ENCODE measurements around the gene DDX50. TPM values are rescaled to one million over a fixed set of nuclear protein-coding genes. Genes with fewer than 3 reads are reported as not detected.

DDX50 gene
- total RNA-seq, 1 donor from 2014 or later, result 42.3 TPM

DNA sequence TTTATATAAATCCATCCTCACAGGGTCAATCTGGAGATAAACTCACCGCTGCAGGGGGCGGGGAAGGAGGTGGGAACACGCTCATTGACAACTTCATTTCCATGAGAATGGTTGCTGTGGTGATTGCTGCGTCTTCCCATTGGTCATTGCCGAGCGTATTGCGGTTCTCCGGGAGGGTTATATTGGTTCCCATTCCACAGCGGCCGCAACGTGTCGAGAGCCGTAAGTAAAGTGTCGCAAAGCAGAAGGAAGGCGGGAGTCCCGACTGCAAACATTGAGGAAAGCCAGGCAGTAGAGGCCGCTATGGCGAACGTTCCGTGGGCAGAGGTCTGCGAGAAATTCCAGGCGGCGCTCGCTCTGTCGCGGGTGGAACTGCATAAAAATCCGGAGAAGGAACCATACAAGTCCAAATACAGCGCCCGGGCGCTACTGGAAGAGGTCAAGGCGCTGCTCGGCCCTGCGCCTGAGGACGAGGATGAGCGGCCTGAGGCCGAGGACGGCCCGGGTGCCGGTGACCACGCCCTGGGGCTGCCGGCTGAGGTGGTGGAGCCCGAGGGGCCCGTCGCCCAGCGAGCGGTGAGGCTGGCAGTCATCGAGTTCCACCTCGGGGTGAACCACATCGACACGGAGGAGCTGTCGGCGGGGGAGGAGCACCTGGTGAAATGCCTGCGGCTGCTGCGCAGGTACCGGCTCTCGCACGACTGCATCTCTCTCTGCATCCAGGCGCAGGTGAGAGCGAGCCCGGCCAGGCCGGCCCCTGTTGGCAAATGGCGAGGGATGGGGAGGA, 87.6 kb downstream of the DDX50 start, which contains the start of gene KIFBP:
Gene KIFBP, plus strand, starts transcription at position 274 of the 787 bp plus-strand sequence. Its CDS starts 30 bp downstream, at position 304.
- H3K9me3 Mint-ChIP-seq (ENCODE audit: low read depth), result no peaks in the 10 kb centered on the region
- H3K36me3 Mint-ChIP-seq (ENCODE audit: insufficient read depth), result peaks cover 5% of the 10 kb centered on the region
- H3K27ac Mint-ChIP-seq, result peak within 1 kb of the TSS; percentile 98
- peaks cover 16% of the 10 kb centered on the region for H3K4me1 Mint-ChIP-seq (ENCODE audit: low read depth)
- H3K4me3 Mint-ChIP-seq (ENCODE audit: low read depth), result peak within 1 kb of the TSS; percentile 97
- peak; percentile 81 for DNase-seq (ENCODE audit: low spot score, unreplicated experiment)
- TF ChIP-seq CTCF (IDR thresholded peaks at IDR 0.05; ENCODE audit: unreplicated experiment), result peak; percentile 51
- H3K27me3 Mint-ChIP-seq, result no peaks in the 10 kb centered on the region

DNA sequence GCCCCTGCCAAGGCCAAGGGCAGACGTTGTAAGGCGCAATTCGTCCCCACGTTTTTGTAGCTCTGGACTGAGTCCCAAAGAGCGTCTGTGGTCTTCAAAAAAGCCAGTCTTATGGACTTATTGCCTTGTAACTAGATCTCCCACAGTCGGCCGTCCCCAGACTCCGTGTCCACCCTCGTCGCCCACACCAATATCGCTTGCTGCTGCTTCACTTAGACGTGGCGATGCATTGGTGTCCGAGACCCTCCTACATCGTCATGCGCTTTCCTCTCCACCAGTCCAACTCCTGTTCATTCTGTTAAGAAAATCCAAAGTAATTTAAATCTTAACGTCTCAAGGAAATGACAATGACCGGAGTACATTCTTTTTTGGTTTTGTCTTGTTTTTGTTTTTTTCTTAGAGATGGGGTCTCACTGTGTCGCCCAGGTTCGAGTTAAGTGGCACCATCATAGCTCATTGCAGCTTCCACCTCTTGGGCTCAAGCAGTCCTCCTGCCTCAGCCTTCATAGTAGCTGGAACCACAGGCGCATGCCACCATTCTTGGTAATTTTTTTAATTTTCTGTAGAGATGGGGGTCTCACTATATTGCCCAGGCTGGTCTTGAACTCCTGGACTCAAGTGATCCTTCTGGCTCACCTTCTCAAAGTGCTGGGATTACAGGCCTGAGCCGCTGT, 88.3 kb downstream of the DDX50 start:
- Mint-ChIP-seq H3K27me3 (no peaks in the 10 kb centered on the region), H3K4me3 (ENCODE audit: low read depth) (peak overlapping the region; percentile 97), H3K36me3 (ENCODE audit: insufficient read depth) (peaks cover 5% of the 10 kb centered on the region)

DNA sequence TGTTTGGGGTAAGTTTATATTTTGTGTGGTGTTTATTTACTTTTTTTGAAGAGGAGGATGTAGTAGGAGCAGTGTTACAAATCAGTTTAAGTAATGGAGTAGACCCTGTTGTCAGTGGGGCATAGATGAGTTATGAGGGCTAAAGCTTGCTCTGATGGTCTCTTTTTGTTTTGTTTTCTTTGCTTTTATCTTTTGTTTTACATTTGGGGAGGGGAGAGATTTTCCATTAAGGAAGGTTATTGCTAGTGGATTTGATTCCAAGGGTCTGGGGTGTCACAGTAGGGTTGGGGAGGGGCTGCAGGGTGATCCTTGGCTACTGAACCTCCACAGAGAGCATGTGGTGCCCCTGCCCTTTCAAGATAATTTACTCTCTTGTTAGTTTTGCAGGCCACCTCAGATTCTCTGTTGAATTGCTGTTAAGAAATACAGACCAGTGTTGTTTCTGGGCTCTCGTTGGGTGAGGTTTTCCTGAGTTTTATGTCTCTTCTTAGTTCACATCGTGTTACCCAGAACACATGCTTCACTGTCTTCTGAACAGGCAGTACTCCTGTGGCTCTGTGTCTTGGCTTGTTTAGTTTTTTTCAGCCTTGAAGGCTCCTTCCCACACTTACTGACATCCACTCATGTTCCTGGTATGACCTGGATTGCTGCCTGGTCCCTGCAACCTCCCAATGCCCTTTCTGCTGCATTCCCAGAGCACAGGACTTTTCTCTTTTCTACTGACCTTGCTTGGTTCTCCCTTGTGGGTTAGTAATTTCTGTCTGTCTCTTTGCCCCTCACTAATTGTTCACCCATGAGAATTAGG, 91.7 kb downstream of the DDX50 start:
- DNase-seq (ENCODE audit: low spot score, unreplicated experiment), result no peak
- Mint-ChIP-seq H3K9me3 (ENCODE audit: low read depth) (no peaks in the 10 kb centered on the region), H3K27me3 (no peaks in the 10 kb centered on the region), H3K4me3 (ENCODE audit: low read depth) (no peak overlapping the region), H3K27ac (peak overlapping the region; percentile 8), H3K4me1 (ENCODE audit: low read depth) (peaks cover 19% of the 10 kb centered on the region), H3K36me3 (ENCODE audit: insufficient read depth) (peaks cover 2% of the 10 kb centered on the region)
- no peak for TF ChIP-seq CTCF (IDR thresholded peaks at IDR 0.05; ENCODE audit: unreplicated experiment)

More for the DNA sequence above, 88.3 kb downstream of the DDX50 start:
- Mint-ChIP-seq H3K4me1 (ENCODE audit: low read depth) (peaks cover 16% of the 10 kb centered on the region), H3K9me3 (ENCODE audit: low read depth) (no peaks in the 10 kb centered on the region), H3K27ac (peak overlapping the region; percentile 98)
- no peak for TF ChIP-seq CTCF (IDR thresholded peaks at IDR 0.05; ENCODE audit: unreplicated experiment)
- DNase-seq (ENCODE audit: low spot score, unreplicated experiment), result no peak

Other genes starting within 250 kb of the DDX50 start
- 150 and 156 TPM in 2 replicates for gene CCAR1, start 180.1 kb upstream of the DDX50 start, total RNA-seq
- 7.8 and 8.0 TPM in 2 replicates for gene STOX1, start 73.8 kb upstream of the DDX50 start, total RNA-seq
- 38.2 and 45.6 TPM in 2 replicates for gene DDX21, start 54.9 kb downstream of the DDX50 start, total RNA-seq
- gene KIFBP, start 87.5 kb downstream of the DDX50 start, total RNA-seq, result 26.7 and 28.0 TPM in 2 replicates
- not detected in 2 replicates for gene SRGN, start 186.8 kb downstream of the DDX50 start, total RNA-seq
- gene VPS26A, start 222.9 kb downstream of the DDX50 start, total RNA-seq, result 51.1 and 60.4 TPM in 2 replicates